Fibroblast of skin of scalp (primary cell): Measurements from ENCODE around the gene METTL24.
"Not testable (repeated sequence)": the region's sequence is repeated elsewhere in the genome, so short reads cannot be mapped to it uniquely, and the experiment has no call there.

Experiments used
- DNase-seq: peaks from one replicate; pipeline ENCODE4 v3.0.0-alpha.2; 2013

The METTL24 gene

DNA sequence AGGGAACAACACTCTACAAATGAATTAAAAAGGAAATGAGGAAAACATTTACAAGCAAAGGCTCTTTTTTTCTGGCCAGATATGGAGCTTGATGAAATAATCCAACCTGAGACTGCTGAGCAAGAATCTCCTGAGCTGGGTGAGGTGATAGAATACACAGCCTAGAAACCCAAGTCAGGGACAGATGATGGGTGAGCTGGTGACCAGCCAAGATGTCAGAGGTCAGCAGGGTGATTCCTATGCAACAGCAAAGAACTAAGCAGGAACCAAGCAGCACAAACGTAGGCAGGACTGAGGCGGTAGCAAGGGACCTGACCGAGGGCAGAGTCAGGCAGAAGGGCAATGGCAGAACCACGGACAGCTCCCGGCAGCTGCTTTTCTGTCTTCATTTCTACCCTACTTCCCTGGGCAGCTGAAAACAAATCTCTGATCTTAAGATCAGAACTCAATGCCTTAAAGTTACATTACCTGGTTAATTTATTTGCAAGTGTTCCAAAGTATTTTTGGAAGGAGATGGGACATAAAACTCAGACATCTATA is 102.9 kb downstream of the METTL24 start:
- peak; percentile 32 for DNase-seq

DNA sequence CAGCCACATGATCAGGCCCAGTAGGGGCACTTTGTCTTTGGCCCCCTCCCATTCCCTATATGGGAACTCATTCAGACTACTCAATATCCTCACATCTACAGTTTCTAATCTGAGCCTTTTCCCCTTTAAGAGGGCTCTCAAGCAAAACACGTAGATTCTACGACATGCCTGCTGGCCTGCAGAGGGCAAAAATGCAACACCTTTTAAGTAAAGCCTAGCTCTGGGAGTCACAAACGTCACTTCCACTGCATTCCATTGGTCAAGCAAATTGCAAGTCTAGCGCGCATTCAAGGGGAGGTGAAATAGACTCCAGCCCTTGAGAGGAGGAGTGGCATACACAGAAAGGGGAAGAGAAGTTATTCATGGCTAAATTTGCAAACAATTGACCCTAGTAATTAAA is 107.3 kb downstream of the METTL24 start:
- no peak for DNase-seq

DNA sequence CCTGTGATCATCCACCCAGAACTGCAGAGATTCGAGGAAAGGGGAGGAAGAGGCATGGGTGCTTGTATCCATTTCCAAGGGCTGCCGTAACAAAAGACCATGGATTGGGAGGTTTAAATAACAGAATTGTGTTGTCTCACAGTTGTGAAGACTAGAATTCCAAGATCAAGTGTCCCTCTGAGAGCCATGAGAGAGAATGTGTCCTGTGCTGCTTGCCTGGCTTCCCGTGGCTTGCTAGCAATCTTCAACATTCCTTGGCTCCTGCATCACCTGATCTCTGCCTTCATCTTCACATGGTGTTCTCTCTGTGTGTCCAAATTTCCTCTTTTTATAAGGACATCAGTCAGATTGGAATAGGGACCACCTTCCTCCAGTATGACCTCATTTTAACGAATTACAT is 108.1 kb downstream of the METTL24 start:
- DNase-seq: no peak

DNA sequence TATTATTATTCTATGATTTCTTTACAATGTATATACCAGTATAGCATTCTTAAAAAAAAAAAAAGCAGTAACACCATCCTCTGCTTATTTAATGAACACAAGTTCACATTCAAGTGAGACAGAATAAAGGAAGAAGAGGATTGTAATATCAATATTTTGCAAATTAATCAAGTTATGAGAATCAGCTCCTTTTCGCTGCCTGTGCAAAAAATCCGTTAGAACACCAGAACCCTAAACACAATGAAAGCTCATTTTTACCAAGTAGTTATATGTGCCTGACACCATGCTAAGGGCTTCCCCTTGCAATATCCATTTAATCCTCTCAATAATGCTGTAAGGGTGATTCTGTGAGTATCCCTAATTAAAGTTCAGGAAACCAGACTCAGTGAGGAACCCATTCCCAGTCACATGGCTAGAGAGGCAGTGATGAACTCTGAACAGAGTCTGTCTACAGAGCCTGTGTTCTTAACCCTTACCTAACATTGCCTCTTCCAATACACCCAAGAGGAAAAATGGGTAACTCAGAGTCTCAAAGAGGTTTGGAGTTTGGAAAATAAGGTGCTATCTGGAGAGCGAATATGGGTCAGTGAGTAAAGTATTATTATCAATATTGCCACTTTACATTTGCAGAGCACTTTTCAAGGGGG is 111.1 kb downstream of the METTL24 start:
- DNase-seq: no peak

DNA sequence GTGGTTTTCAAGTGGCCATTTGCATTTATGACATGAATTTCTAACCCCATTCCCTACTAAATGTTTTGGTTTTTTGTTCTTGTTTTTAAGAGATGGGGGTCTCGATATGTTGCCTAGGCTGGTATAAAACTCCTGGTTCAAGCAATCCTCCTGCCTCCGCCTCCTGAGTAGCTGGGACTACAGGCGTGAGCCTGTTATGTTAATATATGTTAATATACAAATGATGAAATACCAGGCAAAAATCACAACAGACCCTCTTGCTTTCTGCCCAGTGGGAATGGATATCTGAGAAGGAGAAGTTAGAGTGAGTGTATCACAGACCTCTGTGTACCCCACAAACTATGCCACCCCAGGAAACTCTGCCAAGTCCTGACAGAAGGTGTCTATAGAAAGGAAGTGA is 111.8 kb downstream of the METTL24 start:
- no peak for DNase-seq

DNA sequence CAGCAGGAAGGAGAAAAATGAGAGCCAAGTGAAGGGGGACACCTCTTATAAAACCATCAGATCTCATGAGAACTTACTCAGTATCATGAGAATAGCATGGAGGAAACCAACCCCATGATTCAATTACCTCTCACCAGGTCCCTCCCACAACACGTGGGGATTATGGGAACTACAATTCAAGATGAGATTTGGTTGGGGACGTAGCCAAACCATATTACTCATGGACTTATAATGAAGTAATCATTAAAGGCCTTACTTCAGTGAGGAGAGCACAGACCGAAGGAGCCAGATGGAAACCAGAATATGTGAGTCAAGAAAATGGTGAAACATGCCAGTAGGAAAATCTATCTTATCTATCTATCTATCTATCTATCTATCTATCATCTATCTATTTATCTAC is 113.5 kb downstream of the METTL24 start:
- DNase-seq: not testable (repeated sequence)

DNA sequence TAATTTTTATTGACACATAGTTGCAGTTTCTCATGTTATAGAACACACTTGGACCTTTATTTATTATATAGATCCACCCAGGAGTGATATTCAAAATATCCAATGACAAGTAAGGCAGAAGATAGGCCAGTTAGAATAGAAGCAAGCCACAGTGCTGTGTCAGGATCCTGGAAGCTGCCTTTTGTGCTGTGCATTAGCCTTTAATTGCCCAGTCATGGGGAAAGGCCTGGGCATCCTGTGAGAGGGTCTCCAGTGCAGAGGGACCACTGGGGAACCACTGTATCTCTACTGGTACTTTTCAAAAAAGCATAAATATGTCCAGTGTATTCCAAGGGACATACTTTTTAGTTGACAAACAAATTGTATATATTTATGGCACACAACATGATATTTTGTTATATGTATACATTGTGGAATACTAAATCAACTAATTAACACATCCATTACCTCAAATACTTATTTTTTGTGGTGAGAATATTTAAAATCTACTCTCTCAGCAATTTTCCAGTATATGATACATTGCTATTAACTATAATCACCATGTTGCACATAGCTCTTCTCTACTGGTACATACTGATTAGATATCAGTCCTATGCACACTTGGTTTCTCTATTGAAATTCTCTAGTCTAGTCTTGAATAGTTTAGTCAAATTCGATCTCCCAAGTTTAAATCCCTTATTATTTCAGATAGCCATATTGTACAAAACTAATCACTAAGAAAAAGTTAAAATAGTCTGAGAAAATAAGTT is 118.4 kb downstream of the METTL24 start:
- no peak for DNase-seq

DNA sequence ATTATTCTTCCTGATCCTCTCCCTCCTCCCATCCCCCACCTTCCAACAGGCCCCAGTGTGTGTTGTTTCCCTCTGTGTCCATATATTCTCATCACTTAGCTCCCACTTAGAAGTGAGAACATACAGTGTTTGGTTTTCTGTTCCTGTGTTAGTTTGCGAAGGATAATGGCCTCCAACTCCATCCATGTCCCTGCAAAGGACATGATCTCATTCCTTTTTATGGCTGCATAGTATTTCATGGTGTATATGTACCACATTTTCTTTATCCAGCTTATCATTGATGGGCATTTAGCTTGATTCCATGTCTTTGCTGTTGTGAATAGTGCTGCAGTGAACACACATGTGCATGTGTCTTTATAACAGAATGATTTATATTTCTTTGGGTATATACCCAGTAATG is 122.1 kb downstream of the METTL24 start:
- not testable (repeated sequence) for DNase-seq

DNA sequence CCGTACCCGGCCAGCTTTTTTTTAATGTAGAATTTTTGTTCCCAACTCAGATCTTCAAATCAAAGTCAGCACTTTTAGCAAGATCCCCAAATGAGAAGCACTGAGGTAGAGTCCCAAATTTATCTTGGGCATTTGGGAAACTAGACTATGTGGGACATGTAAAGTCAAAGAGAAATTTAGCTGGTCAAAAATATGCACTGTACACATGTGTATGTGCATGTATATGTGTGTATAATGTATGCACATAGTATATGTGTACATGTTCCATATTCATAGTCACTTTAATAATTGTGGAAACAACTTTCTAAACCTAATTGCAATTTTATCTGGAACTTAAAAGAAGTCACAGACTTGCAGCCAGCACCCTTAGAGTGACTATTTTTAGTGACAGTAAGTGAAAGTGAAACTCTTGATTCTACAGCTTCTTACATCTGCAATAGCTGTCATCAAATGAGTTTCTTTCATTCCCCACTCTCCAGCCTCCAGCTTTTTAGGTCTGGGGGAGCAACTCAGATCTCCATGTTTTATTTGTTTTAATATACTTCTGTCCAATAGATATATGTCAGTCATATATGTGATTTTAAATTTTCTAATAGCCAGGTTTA is 124.3 kb downstream of the METTL24 start:
- peak; percentile 3 for DNase-seq

DNA sequence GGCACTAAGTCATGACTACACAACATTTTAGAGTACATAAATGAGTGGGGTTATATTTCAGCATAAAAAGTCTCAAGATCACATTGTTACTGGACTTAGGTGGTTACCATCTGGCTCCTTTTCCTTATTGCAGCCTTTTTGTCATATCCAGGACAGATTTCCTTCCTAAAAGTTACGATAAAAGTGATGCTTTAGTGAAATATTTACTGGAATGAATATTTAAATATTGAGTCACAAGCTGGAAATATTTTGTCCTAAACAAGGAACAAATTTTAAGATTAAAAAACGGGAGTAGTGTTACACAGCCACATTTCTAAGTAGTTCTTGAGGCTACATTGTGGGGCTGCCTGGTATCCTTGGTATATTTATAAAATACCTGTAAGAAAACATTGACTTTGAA is 125.7 kb downstream of the METTL24 start:
- peak; percentile 30 for DNase-seq

DNA sequence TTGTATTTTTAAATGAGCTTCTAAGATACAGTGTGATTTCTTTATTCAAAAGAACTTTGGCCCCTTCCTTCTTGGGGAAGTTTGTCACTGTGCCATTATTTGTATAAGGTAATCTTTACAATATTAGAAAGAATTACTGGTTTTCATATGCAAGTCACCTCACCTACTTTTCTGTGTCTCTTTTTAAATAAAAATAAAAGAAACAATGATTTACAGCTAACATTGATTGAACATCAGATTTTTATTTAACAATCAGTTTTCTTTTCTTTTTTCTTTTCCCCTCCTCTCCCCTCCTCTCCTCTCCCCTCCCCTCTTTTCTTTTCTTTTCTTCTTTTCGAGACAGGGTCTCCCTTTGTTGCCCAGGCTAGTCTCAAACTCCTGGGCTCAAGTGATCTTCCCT is 131.9 kb downstream of the METTL24 start:
- no peak for DNase-seq

DNA sequence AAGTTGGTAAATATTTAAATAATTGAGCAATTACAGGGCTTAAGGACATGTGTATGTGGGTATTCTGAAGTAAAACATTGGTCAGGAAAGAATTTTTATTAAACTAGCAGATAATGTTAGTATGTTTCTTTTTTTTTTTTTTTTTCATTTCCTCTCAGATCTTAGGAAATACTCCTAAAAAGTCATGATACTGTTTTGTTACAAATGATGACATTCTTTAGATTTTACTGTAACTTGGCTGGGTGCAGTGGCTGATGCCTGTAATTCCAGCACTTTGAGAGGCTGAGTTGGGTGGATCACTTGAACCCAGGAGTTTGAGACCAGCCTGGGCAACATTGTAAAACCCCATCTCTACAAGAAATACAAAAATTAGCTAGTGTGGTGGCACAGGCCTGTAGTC is 136.4 kb downstream of the METTL24 start:
- peak; percentile 14 for DNase-seq

DNA sequence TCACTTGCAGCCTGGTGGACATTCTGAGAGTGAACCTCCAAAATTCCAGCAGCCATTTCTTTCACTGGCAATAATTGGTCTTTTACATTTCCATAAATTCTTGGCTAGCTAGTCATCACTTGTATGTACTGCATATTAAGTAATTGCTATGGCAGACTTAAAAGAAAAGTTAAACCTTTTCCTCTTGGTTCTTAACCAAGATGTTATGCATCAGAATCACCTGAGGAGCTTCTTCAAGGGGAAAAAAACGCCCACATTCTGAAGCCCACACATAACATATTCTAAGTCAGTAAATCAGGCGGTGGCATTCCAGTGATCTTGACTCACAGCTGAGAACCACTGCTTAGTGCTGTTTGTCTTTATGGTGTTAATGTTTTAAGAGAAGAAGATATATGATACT is 140.9 kb downstream of the METTL24 start:
- DNase-seq: peak; percentile 4

DNA sequence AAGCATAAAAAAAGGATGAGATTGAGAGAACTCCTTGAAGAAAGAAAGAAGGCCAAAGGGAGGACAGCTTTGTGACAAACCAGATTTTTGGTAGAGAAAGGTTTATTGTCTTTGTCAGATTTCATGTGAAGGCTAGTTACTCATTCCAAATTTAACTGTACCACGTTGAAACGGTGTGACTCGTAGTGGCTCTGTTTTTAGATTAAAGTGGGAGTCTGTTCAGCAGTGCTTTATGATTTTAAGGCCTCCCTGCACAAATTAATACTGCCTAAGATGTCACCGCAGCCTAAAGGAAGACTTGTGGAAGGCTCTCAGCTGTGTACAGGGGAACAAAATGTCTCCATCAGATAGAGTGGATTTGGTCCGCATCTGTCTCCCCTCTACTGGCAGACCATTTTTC is 142.0 kb downstream of the METTL24 start:
- no peak for DNase-seq

DNA sequence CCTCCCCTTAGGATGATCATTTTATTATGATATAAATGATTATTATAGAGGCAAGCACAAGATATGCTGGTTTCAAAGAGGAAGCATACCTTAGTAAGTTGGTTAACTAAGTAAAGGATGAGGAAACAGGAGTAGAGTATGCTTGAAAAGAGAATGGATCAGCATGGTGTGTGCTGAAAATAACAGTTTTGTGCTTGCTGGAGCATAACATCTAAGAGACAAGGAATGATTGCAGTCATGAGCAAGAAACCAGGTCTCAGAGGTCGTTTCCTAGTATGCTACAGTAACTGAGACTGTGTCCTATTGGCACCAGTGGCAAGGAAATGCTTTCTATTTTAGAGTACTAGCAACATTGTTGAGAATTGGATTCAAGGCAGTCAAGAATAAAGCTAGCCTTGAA is 143.8 kb downstream of the METTL24 start:
- DNase-seq: no peak

DNA sequence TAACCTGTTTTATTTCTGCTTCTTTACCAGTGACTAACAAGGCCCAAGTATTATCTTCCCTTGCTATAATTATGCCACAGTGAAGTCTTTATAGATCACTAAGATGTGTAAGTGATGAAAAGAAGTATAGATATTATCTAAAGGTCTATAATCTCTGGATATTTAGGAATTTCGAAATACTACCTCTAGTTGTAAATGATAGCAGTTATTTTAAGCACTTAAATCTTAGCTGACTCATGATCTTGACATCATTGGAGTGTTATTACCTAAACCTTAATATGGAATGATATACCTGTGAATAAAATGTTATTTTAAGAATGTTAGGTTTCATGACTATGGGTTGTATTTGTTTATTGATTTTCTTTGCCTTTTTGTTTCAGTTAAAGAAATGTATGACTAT is 146.4 kb downstream of the METTL24 start:
- no peak for DNase-seq

DNA sequence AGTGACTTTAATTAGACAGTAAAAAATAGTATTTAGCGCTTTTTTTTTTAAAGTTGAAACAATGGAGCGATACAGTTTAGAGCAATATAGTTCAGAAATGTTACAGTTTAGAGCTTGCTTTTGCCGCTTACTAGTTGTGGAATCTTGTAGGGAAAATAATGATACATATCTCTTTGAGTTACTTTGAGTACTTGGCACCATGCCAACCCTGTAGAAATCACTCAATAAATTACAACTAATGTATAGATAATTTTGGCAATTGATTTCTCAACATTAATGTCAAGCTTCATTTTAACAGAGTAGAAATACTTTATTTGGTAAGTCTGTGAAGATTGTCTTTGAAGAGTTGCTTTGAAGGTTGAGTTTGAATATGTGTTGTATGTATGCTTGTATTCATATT is 150.5 kb downstream of the METTL24 start:
- DNase-seq: no peak

DNA sequence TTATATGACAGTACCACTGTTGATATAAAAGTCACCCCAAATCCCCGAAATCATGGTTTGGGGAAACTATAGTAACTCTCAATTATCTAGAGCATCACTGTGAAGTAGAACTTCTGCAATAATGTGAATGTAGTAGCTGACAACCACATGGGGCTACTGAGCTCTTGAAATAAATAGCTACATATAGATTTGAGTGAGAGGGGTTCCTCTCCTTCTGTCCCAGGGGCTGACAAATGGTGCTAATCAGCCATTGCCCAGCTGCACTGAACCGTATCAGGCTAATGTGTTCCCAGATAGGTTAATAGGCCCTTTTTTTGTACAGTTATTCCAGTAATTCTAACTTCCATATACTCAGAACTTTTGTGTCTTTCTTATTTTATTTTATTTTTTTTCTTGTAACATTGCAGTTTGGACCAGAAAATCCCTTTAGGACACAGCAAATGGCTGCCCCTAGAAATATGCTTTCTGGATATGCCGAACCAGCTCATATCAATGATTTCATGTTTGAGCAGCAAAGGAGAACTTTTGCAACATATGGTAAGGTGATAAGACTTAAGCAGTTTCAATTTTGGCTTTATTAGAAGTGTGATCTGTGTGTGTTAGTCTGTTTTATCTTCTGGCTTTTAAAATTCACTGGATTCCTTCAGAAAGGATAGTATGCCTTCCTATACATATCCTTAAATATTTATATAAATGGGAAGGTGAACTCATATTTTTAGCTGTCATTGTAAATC is 156.8 kb downstream of the METTL24 start:
- no peak for DNase-seq

DNA sequence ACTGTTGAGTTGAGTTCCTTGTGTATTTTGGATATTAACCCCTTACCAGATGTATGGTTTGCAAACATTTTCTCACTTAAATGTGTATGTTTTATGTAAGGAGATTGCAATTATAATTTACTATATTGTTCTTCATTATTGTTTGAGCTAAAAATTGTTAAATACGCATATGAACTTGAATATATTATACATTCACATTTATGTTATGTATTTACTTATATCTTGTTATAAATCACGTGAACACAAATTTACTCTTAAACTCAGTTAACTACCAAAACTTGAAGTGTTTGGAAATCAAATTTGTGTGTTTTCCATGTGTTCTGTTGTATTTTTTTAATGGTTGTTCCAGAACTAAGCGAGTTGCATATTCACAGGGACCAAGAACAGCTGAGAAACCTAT is 159.6 kb downstream of the METTL24 start:
- DNase-seq: no peak

DNA sequence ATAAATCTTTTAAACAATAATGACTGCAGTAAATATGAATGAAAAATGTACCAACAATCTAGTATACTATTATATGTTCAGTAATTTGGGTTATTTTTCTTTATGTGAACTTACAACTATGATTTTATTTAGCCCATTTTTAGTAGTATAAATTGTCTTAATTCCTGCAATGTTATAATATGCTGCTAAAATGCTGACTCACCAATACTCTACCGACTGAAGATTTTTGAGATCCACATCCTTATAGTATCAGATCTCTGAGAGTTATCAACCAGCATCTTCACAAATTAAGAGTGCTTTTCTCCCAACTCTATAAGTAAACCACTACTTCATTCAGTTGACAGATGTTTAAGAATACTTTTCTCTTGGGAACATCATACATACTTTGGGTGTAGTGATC is 161.3 kb downstream of the METTL24 start:
- no peak for DNase-seq

DNA sequence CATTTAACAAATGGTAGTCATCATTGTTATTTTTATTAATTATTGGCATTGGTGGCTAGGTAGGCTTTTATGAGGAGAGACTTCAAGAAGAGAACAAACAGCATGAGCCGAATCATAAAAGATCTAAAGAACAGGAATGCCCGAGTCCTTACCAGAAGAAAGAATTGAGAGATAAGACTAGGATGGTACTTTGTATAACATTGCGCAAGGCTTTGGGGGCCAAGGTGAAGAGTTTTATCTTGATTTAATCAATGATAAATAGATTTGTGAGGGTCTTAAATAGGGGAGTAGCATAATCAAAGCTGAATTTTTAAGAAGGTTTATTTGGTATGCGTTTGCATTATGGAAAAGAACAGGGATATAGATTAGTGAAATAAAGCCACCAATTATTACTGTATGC is 162.5 kb downstream of the METTL24 start:
- DNase-seq: no peak
